K562 (cell line): Measurements from ENCODE around the gene CPT1A. TPM values are rescaled to one million over a fixed set of nuclear protein-coding genes. Genes with fewer than 3 reads are reported as not detected.

ENCODE experiments used
- C11orf30 ChIP-seq: fragments of 450-650 bp; IDR thresholded peaks from 2 replicates; pipeline ENCODE4 v1.6.1; 2016; ENCODE audit warnings: low read depth, mild to moderate bottlenecking
- E2F6 ChIP-seq, 2 experiments: IDR thresholded peaks; 2 replicates each; pipeline ENCODE4 v1.6.1; 2011; ENCODE audit warnings: borderline replicate concordance in 1 of 2, control low read depth in 1 of 2, low read depth in 1 of 2, low read length in 1 of 2, mild to moderate bottlenecking in 1 of 2, mixed read lengths in 1 of 2, moderate library complexity in 1 of 2; ENCODE audit not compliant: insufficient read depth in 1 of 2, insufficient read length in 1 of 2, poor library complexity in 1 of 2, severe bottlenecking in 1 of 2; ENCODE audit errors: extremely low read depth in 1 of 2
- EP300 ChIP-seq: IDR thresholded peaks from 2 replicates; pipeline ENCODE4 v1.6.1; 2012; ENCODE audit warnings: low read length, improper control_type of control experiment
- FOSL1 ChIP-seq: fragments of 200-800 bp; sonication (Bioruptor generic); conservative IDR thresholded peaks from 2 replicates; pipeline ENCODE4 v1.6.1; 2016; ENCODE audit warnings: missing genetic modification characterization, missing compliant biosample characterization
- NR4A1 ChIP-seq, 2 experiments: fragments of 250-450 bp in 1 of 2; fragments of 450-650 bp in 1 of 2; sonication (Bioruptor Pico) in 1 of 2; IDR thresholded peaks; 2 replicates each; pipeline versions ENCODE4 v1.4.0 to v1.6.1; 2016 to 2020; ENCODE audit warnings: mild to moderate bottlenecking in 2 of 2, missing compliant biosample characterization in 1 of 2, missing genetic modification characterization in 1 of 2, moderate library complexity in 1 of 2
- SAFB2 ChIP-seq: fragments of 200-400 bp; formaldehyde crosslinking; IDR thresholded peaks from 2 replicates; pipeline ENCODE4 v1.6.1; 2018; ENCODE audit warnings: borderline replicate concordance, low read length, low read depth, moderate library complexity; ENCODE audit not compliant: severe bottlenecking
- SFPQ ChIP-seq: fragments of 200-400 bp; formaldehyde crosslinking; IDR thresholded peaks from 2 replicates; pipeline ENCODE4 v1.6.1; 2017; ENCODE audit warnings: mild to moderate bottlenecking, low read depth, low read length, moderate library complexity
- STAT6 ChIP-seq: sonication (generic); formaldehyde crosslinking; IDR thresholded peaks from 2 replicates; pipeline ENCODE4 v1.8.1; 2023; ENCODE audit warnings: mild to moderate bottlenecking, missing genetic modification reagents
- ZNF165 ChIP-seq: fragments of 250-450 bp; sonication (Bioruptor Pico); IDR thresholded peaks from 2 replicates; pipeline ENCODE4 v1.4.0; 2020; ENCODE audit warnings: borderline replicate concordance
- ZNF583 ChIP-seq: fragments of 250-450 bp; sonication (Bioruptor Pico); IDR thresholded peaks from 2 replicates; pipeline ENCODE4 v1.4.0; 2020
- polyA plus RNA-seq, 8 experiments: library from polyadenylated mRNA; depleted of rRNA in 4 of 8; stranded (reverse) in 5 of 8; unstranded in 3 of 8; fragments of >200 nt; fragmentation: Nextera tagmentation in 2 of 8; fragmentation: Illumina TruSeq in 1 of 8; extraction: Ambion mirVana in 2 of 8; extraction: Trizol in 1 of 8; gene quantifications; 2 replicates each; pipeline versions ENCODE4 v1.2.1 to v1.2.3, GENCODE V29; 2011 to 2014; ENCODE audit warnings: inconsistent platforms in 1 of 8, missing spikeins in 1 of 8
- total RNA-seq, 7 experiments: library from RNA; depleted of rRNA in 6 of 7; stranded (reverse); fragments of >200 nt in 6 of 7; fragmentation: Illumina TruSeq in 2 of 7; extraction: Trizol in 2 of 7; gene quantifications; 2 replicates each; pipeline versions ENCODE4 v1.2.1 to v1.2.3, GENCODE V29; 2011 to 2021; ENCODE audit warnings: low replicate concordance in 1 of 7
- TF ChIP-seq, protein P1 (sequence below): sonication (generic); formaldehyde crosslinking; IDR thresholded peaks from 2 replicates; pipeline ENCODE4 v1.8.1; 2023; ENCODE audit warnings: mild to moderate bottlenecking, missing genetic modification reagents
- TF ChIP-seq, protein P2 (sequence below): sonication (generic); formaldehyde crosslinking; IDR thresholded peaks from 2 replicates; pipeline ENCODE4 v1.8.0; 2022; ENCODE audit warnings: mild to moderate bottlenecking, low read depth, missing genetic modification reagents

CPT1A gene
- total and polyA plus RNA-seq, 9 of the 15 experiments (the other 6 are each of a cell fraction or from before 2014, with no cell fraction given) = 2.6 to 29.1 (median 12.3) TPM

DNA sequence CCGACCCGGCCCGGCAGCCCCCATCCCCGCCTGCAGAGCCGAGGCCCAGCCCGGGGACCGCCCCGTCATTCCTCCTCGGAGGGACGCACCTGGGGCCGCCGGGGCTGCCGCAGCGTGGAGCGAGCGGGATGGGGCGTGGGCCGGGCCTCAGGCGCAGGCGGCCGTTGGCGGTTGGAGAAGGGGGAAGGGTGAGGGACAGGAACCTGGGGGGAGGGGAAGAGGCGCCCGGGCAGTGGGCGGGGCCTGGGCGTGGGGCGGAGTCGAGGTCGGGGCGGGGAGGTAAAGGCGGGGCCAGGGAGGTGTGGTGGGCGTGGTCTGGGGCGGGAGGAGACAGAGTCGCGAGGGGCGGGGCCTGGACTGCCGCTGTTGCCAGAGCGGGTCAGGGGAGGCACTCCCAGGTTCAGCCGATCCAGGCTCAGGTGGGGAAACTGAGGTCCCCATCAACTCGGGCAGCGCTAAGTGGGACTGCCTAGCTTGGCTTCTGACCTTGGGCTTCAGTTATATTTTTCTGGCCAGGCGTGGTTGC, 90.3 kb downstream of the CPT1A start, which contains the start of gene TESMIN (continued):
- peak; percentile 96 for TF ChIP-seq EP300
- no peak for TF ChIP-seq STAT6 (CRISPR knock-in tag)
- TF ChIP-seq NR4A1 (CRISPR knock-in tag; IDR thresholded peaks at IDR 0.05) = no peak
- TF ChIP-seq NR4A1 (tag; IDR thresholded peaks at IDR 0.05) = no peak
- no peak for TF ChIP-seq C11orf30
- TF ChIP-seq FOSL1 (tag) = no peak
- TF ChIP-seq, protein P1, sequence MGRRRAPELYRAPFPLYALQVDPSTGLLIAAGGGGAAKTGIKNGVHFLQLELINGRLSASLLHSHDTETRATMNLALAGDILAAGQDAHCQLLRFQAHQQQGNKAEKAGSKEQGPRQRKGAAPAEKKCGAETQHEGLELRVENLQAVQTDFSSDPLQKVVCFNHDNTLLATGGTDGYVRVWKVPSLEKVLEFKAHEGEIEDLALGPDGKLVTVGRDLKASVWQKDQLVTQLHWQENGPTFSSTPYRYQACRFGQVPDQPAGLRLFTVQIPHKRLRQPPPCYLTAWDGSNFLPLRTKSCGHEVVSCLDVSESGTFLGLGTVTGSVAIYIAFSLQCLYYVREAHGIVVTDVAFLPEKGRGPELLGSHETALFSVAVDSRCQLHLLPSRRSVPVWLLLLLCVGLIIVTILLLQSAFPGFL (CRISPR knock-in tag) = no peak
- no peak for TF ChIP-seq ZNF165 (CRISPR knock-in tag)
- TF ChIP-seq SFPQ = no peak
- no peak for TF ChIP-seq SAFB2
- TF ChIP-seq, protein P2, sequence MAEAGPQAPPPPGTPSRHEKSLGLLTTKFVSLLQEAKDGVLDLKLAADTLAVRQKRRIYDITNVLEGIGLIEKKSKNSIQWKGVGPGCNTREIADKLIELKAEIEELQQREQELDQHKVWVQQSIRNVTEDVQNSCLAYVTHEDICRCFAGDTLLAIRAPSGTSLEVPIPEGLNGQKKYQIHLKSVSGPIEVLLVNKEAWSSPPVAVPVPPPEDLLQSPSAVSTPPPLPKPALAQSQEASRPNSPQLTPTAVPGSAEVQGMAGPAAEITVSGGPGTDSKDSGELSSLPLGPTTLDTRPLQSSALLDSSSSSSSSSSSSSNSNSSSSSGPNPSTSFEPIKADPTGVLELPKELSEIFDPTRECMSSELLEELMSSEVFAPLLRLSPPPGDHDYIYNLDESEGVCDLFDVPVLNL (CRISPR knock-in tag) = no peak
- TF ChIP-seq E2F6 (IDR thresholded peaks at IDR 0.05; ENCODE audit: borderline replicate concordance in 1 of 2, extremely low read depth in 1 of 2, insufficient read depth in 1 of 2, insufficient read length in 1 of 2, low read depth in 1 of 2, low read length in 1 of 2, poor library complexity in 1 of 2, severe bottlenecking in 1 of 2) = peak; percentile 53 to 90
- TF ChIP-seq ZNF583 = no peak
